Spleen (tissue), 7 donors: Measurements from ENCODE around the gene DPYD.

Source experiments
- CTCF ChIP-seq, 11 experiments: fragments of 200-600 bp in 7 of 11; fragments of 450-650 bp in 4 of 11; sonication (generic) in 4 of 11; IDR thresholded peaks in 8 of 11; conservative IDR thresholded peaks in 3 of 11; 1 replicate in 7 of 11; 2 replicates in 4 of 11; pipeline versions ENCODE4 v1.4.0 to v1.8.0; 2016 to 2021; ENCODE audit warnings: antibody characterized with exemption in 11 of 11, inconsistent platforms in 4 of 11, mild to moderate bottlenecking in 1 of 11
- POLR2A ChIP-seq, 3 donors: fragments of 450-650 bp; IDR thresholded peaks; one replicate each; pipeline ENCODE4 v1.5.1; 2017; ENCODE audit warnings: antibody characterized with exemption in 3 of 3, mild to moderate bottlenecking in 1 of 3
- POLR2AphosphoS5 ChIP-seq, 3 donors: sonication (generic); formaldehyde crosslinking; IDR thresholded peaks; one replicate each; pipeline ENCODE4 v1.5.1; 2017; ENCODE audit warnings: antibody characterized with exemption in 3 of 3
- donor health status: DM: no; HTN: no; CAD: no; lungs with moderate emphysema.
- donor health status: DM: no; HTN: no; CAD: no.
- donor health status: DM: no; HTN: no; CAD: no.

- no peak for TF ChIP-seq POLR2A (IDR thresholded peaks at IDR 0.05)
- TF ChIP-seq CTCF (IDR thresholded peaks at IDR 0.05 in 8 of 11, conservative IDR thresholded peaks at IDR 0.05 in 3 of 11) = no peak
- no peak for TF ChIP-seq POLR2AphosphoS5 (IDR thresholded peaks at IDR 0.05)
These were observed 106.0 kb downstream of the DPYD start for GRCh38 chr1:97814804-97815203.
